Activated T-helper 1 cell treated with anti-CD3 and anti-CD28 coated beads, Interleukin-2, amount 50 U/mL, for 16 hours (primary cell): ENCODE measurements around the gene WWTR1.

Source experiments
- DNase-seq, 2 donors: peaks; one replicate each; pipeline ENCODE4 v3.0.0-alpha.2; 2020; ENCODE audit warnings: low read depth in 1 of 2, low spot score in 1 of 2

WWTR1 gene

GRCh38 chr3:149536429-149536828, 121.4 kb downstream of the WWTR1 start:
- DNase-seq = no peak

GRCh38 chr3:149535333-149535685, 122.5 kb downstream of the WWTR1 start:
- DNase-seq = no peak

- no peak for DNase-seq
Observed at GRCh38 chr3:149534671-149535332, 123.0 kb downstream of the WWTR1 start.

GRCh38 chr3:149534082-149534481, 123.7 kb downstream of the WWTR1 start:
- DNase-seq = no peak

GRCh38 chr3:149532489-149533180, 125.2 kb downstream of the WWTR1 start:
- DNase-seq = no peak

GRCh38 chr3:149529099-149529498, 128.7 kb downstream of the WWTR1 start:
- no peak for DNase-seq

GRCh38 chr3:149528340-149528650, 129.5 kb downstream of the WWTR1 start:
- no peak for DNase-seq

GRCh38 chr3:149527531-149528339, 130.1 kb downstream of the WWTR1 start:
- no peak for DNase-seq

- no peak for DNase-seq
Observed at GRCh38 chr3:149523512-149524299, 134.1 kb downstream of the WWTR1 start.

- no peak for DNase-seq
Observed at GRCh38 chr3:149519912-149520311, 137.9 kb downstream of the WWTR1 start.

- DNase-seq = no peak
Observed at GRCh38 chr3:149516920-149517319, 140.9 kb downstream of the WWTR1 start.

- DNase-seq = no peak
Observed at GRCh38 chr3:149515249-149515648, 142.6 kb downstream of the WWTR1 start.

GRCh38 chr3:149514471-149514870, 143.4 kb downstream of the WWTR1 start:
- DNase-seq = no peak

GRCh38 chr3:149512073-149512782, 145.6 kb downstream of the WWTR1 start:
- no peak for DNase-seq

- DNase-seq = no peak
Observed at GRCh38 chr3:149511040-149511626, 146.7 kb downstream of the WWTR1 start.

- DNase-seq = no peak
Observed at GRCh38 chr3:149510480-149510879, 147.3 kb downstream of the WWTR1 start.

GRCh38 chr3:149509526-149509925, 148.3 kb downstream of the WWTR1 start:
- DNase-seq = no peak

- no peak for DNase-seq
Observed at GRCh38 chr3:149507491-149508324, 150.1 kb downstream of the WWTR1 start.

- DNase-seq = no peak
Observed at GRCh38 chr3:149506965-149507364, 150.9 kb downstream of the WWTR1 start.

GRCh38 chr3:149506540-149506939, 151.3 kb downstream of the WWTR1 start:
- no peak for DNase-seq
